Measurements from ENCODE around the gene ANKRD24.
"Not testable (repeated sequence)": the region's sequence is repeated elsewhere in the genome, so short reads cannot be mapped to it uniquely, and the experiment has no call there.

ANKRD24 gene

DNA sequence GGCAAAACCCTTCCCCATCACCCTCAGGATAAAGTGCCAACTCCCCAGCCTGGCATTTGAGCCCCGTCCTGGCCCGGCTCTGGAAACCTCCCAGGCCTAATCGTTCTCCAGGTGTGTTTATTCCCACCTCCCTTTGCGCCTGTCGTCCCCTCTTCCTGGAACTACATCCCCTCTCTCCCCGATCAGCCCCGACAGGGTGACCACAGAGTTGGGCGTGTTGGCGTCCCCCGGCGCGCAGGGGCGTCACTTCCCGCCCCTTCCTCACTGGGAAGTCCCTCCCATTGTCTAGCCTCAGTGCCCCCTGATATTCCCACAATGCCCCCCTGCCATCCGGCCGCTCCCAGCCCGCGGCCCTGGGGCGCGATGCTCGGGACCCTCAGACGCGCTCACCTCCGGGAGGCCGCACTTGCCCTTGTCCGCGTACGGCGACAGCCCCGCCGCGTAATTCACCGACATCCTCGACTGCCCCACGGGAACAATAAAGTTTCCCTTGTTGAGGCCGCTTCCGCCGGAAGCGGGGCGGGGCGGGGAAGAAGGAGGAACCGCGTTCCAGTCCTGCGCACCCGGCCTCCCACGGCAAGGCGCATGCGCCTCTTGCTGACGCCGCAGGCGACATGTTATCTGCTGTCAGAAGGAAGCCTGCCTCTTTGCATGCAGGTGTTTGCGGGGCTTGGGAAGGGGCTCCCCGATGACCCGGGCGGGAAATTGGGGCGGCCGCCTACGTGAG lies at the start of gene ANKRD24, which contains the start of gene SIRT6:
ANKRD24 (plus strand) TSS at position 606 of the 727 bp plus-strand sequence. CDS start 3,737 bp downstream, outside the sequence.
SIRT6 (minus strand) TSS at position 480 of the 727 bp plus-strand sequence; CDS start at position 456, 24 bp downstream.
- DNase-seq (ENCODE audit: low read depth in 3 of 3): peak; percentile 91 to 96 (median 94)

DNA sequence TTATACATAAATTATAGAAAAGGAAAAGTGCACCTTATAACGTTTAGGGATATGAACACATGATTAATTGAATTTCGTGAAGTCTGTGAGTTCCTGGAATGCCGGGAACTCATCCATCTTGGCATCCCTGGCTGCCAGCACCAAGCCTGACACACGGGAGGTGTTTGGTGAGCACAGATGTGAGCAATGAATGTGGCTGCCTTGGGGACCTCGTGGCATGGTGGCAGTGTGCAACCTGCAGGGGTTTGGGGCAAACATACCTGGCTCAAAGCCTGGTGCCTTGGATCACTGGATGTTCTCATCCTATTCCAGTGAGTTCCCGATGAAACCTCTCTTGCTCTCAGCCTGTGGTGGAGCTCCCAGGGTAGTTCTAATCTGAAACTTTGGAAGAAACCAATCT lies 48.1 kb upstream of the ANKRD24 start:
- DNase-seq (ENCODE audit: low read depth in 3 of 3): no peak

DNA sequence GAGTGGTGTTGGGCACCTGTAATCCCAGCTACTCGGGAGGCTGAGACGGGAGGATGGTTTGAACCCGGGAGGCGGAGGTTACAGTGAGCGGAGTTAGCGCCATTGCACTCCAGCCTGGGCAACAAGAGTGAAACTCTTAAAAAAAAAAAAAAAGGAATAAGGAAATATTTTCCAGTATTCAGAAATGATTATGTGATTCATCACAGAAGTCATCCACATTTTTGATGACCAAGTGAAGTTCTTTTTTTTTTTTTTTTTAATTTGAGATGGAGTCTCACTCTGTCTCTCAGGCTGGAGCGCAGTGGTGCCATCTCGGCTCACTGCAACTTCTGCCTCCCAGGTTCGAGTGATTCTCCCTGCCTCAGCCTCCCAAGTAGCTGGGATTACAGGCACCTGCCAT lies 47.1 kb upstream of the ANKRD24 start:
- not testable (repeated sequence) for DNase-seq (ENCODE audit: low read depth in 3 of 3)

DNA sequence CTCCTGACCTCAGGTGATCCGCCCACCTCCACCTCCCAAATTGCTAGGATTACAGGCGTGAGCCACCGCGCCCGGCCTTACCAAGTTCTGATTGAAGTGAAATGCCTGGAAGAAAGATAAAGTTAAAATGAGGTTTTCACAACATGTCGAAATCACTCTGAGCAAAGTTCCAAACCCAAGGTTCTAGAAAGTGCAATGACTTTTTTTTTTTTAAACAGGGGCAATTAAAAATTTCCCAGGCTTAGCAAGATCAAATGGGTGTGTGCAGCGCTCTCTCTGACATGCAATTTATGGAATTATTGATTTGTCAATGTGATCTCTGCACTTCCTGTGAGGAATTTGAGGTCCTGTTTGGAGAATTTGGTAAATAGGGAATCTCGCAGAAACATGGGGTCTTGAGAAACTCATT lies 45.8 kb upstream of the ANKRD24 start:
- no peak for DNase-seq (ENCODE audit: low read depth in 3 of 3)

DNA sequence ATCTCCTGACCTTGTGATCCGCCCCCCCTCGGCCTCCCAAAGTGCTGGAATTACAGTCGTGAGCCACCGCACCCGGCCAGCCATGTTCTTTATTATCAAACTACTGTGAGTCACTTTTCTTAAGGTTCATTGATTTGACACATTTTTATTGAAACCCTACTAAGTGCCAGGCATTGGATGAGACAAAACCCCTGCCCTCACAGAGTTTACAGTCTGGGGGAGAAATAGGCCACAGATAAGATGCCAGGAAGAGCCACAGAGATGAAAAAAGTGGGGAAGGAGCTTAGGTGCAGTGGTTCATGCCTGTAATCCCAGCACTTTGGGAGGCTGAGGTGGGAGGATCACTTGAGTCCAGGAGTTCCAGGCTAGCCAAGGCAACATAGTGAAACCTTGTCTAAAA lies 44.0 kb upstream of the ANKRD24 start:
- no peak for DNase-seq (ENCODE audit: low read depth in 3 of 3)

DNA sequence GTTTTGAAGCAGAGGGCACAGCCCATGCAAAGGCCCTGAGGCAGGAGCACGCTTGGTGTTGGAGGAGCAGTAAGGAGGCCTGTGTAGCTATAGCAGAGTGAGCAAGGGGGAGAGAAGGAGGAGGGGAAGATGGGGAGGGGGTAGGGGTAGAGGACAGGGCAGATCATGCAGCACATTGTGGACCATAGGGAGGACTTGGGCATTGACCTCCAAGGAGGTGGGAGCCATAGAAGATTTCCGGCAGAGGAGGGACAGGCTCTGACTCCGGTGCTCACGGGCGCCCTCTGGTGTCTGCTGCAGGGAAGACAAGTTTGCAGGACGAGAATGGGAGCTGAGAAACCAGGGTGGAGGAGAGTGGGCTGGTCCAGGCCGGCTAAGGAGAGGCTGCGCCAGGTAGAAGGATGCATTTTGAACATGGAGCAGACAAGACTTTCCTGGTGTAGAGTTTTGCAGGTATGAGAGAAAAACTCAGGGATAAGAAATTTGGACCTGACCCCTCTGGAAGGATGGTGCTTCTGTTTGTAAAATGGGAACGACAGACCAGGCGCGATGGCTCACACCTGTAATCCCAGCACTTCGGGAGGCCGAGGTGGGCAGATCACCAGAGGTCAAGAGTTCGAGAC lies 42.8 kb upstream of the ANKRD24 start:
- DNase-seq (ENCODE audit: low read depth in 3 of 3): peak; percentile 75 to 90 (median 81)

DNA sequence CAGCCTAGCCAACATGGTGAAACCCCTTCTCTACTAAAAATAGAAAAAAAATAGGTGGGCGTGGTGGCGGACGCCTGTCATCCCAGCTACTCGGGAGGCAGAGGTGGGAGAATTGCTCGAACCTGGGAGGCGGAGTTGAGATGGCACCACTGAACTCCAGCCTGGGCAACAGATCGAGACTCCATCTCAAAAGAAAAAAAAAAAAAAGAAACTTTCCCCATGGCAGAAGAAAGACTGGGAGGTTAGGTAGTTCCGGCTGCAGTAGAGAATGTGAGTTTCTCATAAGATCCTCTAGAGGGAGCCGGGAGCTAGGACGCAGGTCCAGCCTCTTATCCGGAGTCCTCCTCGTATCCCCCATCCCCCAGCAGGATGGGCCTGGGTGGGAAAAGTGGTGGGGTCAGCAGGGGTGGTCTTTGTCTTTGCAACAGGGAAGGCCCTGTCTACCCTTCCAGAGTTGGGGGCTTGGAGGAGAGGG lies 42.2 kb upstream of the ANKRD24 start:
- DNase-seq (ENCODE audit: low read depth in 3 of 3): no peak

DNA sequence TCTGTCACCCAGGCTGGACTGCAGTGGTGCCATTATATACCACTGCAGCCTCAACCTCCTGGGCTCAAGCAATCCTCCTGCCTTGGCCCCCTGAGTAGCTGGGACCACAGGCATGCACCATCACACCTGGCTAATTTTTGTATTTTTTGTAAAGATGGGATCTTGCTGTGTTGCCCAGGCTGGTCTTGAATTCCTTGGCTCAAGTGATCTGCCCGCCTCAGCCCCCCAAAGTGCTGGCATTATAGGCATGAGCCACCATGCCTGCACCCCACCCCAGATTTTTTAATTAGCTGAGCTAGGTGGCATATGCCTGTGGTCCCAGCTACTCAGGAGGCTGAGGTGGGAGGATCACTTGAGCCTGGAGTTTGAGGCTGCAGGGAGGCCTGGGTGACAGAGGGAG lies 39.6 kb upstream of the ANKRD24 start:
- not testable (repeated sequence) for DNase-seq (ENCODE audit: low read depth in 3 of 3)

DNA sequence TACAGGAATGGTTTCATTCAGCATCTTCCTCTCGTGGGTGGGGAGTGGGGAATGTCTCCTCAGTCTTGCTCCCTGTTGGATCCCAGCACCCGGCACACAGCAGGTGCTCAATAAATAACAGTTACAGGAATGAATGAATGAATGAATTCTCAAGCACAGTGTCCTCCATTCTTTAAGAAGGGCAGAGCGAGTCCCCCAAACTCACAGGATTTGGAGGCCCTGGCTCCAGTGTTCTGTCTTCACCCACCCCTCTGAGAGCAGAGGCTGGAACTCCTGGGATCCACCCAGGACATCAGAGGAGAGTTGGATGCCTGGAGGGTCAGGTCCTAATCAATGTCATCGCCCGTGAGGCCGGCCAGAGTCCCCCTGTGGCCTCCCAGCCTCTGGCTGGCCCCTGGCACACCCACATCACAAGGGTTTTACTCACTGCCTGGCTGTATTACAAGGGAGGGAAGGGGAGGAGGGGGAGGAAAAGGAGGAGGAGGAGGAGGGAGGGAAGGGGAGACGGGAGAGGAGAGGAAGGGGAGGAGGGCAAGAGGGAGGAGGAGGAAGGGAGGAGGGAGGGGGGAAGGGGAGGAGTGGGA lies 37.7 kb upstream of the ANKRD24 start:
- no peak for DNase-seq (ENCODE audit: low read depth in 3 of 3)

DNA sequence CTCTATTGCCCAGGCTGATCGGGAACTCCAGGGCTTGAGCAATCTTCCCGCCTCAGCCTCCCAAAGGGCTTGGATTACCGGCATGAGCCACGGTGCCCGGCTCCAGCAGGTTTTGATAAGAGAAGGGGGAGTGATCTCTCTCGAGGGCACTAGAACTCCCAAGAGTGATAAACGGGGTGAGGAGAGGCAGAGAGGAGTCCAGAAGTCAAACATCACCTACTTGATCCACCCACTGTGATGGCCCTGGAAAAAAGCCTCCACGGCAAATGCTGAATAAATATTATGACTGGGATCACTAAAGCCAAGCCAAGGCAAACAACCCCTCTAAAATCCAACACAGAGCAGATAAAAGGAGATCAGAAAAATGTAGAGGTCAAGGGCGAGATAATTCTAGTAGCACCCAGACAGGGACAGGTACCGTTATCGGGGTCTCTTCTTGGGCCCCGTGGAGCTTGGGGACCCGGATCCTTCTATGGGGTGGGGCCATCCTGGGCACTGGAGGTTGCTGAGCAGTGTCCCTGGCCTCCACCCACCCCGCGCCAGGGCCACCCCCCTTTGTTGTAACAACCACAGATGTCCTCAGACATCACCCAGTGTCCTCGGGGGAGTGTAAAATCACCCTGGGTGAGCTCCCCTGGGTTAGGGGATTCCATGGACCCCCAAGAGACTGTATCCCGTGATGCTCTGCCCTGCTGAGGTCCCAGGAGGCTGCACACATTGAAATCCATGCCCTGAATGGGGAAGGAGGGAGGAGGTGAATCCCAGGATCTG lies 32.8 kb upstream of the ANKRD24 start:
- DNase-seq (ENCODE audit: low read depth in 3 of 3): no peak

DNA sequence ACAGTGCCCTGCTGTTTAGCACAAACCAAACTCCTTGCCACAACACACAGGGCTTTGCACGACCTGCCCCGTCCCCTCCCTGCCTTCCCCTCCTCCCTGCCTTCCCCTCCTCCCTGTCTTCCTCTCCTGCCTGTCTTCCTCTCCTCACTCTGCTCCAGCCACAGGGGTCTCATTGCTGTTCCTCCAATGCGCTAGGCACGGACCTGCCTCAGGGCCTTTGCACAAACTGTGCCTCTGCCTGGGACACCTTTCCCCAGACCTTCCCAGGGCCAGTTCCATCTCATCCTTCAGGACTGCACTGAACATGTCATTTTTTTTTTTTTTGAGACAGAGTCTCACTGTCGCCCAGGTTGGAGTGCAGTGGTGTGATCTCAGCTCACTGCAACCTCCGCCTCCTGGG lies 30.9 kb upstream of the ANKRD24 start:
- DNase-seq (ENCODE audit: low read depth in 3 of 3): no peak

DNA sequence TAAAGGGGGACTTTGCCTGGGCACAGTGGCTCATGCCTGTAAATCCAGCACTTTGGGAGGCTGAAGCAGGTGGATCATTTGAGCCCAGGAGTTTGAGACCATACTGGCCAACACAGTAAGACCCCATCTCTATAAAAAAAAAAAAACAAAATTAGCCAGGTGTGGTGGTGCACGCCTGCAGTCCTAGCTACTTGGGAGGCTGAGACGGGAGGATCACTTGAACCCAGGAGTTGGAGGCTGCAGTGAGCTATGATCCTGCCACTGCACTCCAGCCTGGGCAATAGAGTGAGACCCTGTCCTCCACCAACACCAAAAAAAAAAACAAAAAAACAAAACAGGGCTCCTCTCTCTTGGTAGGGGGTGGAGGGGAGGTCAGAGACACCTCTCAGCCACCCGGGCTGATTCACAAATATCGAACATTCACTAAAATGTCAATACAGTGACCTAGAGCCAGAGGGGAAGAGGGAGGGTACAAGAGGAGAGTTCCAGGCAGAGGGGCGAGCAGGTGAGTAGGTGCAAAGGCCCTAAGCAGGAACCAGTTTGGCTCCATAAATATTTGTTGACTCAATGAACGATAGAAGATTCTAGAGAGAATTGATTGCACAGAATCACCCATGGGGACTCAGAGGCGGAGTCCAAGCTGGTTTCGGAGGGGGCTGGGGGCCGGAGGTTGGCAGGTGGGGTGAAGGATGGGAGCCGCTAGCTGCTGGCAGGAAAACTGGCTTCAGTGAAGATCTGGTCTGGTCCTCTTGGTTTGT lies 30.1 kb upstream of the ANKRD24 start:
- no peak for DNase-seq (ENCODE audit: low read depth in 3 of 3)

DNA sequence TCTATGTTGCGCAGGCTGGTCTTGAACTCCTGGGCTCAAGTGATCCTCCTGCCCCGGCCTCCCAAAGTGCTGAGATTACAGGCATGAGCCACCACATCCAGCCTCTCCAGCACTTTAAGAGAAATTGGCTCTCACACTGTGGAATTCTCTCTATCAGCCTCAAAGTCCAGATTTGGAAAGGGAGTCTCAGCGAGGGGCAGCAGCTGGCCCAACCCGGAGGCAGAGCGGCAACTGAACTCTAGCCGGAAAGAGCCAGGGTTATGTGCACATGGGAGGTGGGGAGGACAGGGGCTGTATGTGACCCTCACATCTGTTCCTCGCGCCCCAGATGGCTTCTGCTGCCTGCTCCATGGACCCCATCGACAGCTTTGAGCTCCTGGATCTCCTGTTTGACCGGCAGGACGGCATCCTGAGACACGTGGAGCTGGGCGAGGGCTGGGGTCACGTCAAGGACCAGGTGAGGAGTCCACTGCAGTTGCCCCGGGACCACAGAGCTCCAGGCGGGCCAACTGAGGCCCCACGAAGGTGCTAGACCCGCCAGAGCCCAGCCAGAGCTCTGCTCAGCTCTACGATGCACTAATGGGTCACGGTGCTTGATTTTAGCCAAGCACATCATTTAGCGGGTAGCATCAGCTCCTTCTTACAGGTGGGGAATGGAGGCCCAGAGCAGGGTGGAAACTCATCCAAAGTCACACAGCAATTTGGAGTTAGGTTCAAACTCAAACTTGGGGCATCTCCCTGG lies 27.7 kb upstream of the ANKRD24 start:
- no peak for DNase-seq (ENCODE audit: low read depth in 3 of 3)

DNA sequence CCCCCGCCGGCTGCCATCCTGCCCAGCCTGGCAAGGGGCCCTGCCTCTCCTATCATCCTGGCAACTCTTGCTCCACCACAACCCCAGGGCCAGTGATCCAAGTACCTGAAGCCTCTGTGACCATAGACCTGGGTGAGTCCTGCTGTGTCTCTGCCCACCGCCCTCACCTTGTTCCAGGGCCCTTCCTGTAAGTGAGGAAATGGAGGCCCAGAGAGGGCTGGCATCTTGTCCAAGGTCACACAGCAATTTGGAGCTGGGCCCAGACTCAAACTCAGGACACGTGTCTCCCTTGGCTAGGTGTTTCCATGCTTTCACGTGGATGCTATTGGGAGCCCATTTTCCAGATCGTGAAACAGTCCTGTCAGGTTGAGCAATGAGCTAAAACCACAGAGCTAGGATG lies 25.3 kb upstream of the ANKRD24 start:
- no peak for DNase-seq (ENCODE audit: low read depth in 3 of 3)

DNA sequence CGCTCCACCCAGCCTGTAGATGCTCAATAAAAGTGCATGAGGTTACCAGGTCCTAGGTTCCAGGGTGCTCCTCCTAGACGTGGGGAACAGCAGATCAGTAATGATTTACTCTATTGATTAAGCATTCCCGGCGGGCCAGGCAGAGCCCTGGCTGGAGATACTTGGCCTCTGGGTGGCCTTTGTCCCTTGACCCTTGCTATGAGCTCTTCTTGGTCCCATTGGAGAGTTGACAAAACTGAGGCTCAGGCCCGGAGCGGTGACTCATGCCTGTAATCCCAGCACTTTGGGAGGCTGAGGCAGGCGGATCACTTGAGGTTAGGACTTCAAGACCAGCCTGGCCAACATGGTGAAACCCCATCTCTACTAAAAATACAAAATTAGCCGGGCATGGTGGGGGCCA lies 24.5 kb upstream of the ANKRD24 start:
- DNase-seq (ENCODE audit: low read depth in 3 of 3): not testable (repeated sequence)

DNA sequence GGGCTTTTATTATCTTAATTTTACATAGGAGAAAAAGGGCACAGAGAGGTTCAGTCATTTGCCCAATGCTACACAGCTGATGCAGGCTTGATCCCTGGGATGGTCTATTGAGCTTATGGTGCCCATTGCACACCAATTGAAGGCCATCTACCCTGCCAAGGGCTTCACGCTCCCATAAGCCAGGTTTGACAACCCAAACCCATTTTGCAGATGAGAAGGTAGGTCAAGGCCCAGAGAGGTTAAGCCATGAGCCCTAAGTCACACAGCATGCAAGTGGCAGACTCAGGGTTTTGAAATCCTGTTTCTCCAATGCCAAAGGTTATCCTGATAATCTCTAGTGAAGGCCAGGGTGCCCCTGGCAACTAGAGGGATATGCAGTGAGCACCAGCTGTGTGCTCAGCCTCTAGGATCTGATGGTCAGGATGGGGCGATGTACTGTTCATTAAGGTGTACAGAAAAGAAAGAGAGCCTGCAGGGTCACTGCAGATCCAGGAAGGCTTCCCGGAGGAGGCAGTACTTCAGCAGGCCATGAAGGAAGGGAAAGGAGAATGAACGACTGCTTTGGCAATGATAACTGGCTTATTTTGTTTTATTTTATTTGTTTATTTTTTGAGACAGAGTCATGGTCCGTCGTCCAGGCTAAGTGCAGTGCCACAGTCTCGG lies 20.9 kb upstream of the ANKRD24 start:
- DNase-seq (ENCODE audit: low read depth in 3 of 3): no peak

DNA sequence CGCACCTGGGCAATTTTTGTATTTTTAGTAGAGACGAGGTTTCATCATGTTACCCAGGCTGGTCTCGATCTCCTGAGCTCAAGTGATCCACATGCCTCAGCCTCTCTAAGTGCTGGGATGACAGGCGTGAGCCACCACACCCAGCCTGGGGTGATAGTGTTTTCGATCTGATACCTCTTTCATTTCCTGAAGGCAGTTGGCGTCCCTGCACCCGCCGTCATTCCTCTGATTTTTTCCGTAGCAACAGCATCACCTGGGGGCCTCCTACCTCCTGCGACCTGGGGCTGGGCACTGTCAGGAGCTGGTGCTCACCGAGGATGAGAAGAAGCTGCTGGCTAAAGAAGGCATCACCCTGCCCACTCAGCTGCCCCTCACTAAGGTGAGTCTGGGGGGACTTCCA lies 18.2 kb upstream of the ANKRD24 start:
- DNase-seq (ENCODE audit: low read depth in 3 of 3): no peak

DNA sequence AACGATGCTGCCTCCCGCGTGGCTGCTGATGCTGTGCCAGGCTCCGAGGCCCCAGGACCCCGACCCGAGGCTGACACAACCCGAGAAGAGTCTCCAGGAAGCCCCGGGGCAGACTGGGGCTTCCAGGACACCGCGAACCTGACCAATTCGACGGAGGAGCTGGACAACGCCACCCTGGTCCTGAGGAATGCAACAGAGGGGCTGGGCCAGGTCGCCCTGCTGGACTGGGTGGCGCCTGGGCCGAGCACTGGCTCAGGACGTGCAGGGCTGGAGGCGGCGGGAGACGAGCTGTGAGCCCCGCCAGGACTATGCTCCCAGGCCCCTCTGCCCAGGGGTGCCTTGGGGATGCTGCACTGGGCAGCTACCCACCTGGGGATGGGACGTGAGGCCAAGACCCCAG lies 10.8 kb upstream of the ANKRD24 start:
- no peak for DNase-seq (ENCODE audit: low read depth in 3 of 3)

DNA sequence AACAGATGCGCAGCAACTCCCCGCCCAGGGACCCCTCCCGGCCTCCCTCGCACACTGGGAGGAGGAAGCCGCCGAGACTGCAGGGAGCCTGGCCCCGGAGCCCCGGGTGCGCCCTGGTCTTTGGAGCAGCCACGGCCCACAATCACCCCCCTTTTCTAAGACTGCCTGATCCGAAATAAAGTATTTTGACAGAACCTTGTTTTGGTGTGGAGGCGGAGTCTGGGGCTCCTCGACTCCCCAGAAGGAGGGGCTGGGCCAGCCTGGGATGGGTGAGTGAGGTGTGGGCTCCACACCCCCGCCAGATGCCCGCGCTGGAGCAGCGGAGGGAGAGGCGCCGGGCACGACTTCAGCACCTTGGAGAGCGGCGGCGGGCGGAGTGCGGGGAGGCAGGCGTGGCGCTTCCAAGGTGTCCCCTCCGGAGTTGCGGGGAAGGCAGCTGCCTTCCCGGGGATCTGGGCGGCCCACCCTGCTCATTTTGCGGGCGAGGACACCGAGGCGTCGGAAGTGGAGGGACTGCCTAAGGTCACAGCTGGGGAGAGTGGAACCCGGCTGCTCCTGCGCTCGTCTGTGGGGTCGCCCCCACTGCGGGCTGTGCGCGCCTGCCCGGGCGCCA lies 9.5 kb upstream of the ANKRD24 start:
- DNase-seq (ENCODE audit: low read depth in 3 of 3): peak in 2 of 3 experiments; percentile 28 to 59

Data from stimulated activated CD4-positive, alpha-beta T cell treated with anti-CD3 and anti-CD28 coated beads, TNF-alpha, amount 100 ng/mL, for 24 hours (primary cell).